HK-2 (cell line): Measurements from ENCODE around the gene PFN2.
A peak's percentile ranks its signal among the peaks of the same experiment; 100 is the strongest.
"Not testable (repeated sequence)": the region's sequence is repeated elsewhere in the genome, so short reads cannot be mapped to it uniquely, and the experiment has no call there.

Experiments used
- DNase-seq: peaks from one replicate; pipeline ENCODE4 v3.0.0-alpha.2; 2018; ENCODE audit not compliant: unreplicated experiment

PFN2 gene, protein sequence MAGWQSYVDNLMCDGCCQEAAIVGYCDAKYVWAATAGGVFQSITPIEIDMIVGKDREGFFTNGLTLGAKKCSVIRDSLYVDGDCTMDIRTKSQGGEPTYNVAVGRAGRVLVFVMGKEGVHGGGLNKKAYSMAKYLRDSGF

DNA sequence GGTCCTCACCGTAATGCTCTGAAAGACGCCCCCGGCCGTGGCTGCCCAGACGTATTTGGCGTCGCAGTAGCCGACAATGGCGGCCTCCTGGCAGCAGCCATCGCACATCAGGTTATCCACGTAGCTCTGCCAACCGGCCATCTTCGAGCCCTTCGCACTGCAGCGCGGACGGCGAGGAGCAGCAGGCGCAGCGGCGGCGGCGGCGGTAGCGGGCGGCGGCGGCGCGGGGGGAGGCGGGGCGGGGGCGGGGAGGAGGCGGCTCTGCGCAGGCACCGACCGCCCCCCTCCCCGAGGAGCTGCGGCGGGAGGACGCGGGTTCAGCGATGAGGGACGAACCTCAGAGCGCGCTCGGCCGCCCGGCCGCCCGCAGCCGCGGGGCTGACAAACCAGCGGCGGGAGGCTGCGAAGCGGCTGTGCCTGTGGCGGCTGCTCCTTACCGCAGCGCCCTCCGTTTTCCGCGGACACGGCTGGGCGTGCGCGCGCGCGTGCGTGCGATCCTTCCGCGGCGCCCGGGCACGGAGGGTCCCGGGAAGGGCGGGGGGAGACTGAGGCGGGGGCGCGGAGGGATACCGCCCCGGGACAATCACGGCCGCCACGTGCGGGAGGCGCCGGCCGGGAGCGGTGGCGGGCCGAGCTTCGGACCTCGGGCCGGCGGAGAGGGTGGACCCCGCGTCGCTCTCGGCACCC, at the start of gene PFN2:
Gene PFN2 (minus strand): TSS at position 180 of the 687 bp plus-strand sequence. CDS start 39 bp downstream, at position 141.
- peak; percentile 77 for DNase-seq

DNA sequence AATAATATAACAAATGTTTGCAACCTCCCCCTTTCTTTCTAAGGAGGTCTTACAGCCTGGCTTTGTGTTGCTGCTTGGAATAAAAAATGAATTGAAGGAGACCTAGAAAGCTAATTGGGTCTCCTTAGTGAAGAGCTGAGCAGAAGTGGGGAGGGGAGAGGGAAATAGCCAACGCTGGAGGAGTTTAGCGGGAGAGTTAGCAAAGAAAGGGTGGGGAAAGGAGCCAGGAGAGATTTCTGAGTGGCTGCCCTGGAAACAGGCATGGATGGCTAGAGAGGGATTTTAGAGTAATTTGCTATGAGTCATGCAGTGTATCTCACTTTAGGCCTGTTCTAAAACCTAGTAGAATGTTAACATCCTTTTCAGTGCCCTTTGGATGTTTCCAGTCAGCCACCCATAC, 45.2 kb upstream of the PFN2 start:
- DNase-seq, result no peak

DNA sequence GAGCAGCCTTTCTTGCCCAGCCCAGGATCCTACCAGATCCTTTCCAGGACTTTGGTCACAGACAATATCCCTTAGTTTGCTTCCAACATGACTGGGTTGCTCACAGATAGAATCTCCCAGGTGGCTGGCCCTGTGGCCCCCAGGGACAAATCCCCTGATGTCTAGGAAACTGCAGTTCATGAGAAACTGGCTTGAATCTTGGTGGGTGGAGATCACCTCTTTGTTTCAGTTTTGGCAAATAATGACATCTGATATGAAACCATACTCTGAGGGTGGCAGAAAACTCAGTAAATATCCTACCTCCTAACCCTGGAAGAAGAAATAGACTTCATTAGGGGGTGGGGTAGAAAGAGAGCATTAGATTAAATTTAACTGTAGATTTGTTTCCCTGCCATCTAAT, 44.1 kb upstream of the PFN2 start:
- DNase-seq, result no peak

DNA sequence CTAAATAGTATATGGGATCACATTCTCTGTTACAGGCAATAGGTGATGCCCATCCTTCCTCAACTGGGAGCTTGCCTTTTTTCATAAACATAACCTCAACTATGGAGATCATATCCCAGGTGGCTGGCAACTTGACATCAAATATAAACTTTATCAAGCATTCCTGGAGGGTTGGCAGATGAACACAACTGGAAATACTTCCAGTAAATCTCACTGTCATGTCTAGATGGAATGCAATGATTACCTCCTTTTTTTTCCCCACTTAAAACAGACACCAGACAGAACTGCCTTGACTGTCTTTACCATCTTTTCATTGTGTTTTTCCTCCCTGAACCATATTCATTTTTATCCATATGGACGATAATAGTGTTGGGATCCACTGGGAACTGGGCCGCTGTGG, 43.1 kb upstream of the PFN2 start:
- no peak for DNase-seq

DNA sequence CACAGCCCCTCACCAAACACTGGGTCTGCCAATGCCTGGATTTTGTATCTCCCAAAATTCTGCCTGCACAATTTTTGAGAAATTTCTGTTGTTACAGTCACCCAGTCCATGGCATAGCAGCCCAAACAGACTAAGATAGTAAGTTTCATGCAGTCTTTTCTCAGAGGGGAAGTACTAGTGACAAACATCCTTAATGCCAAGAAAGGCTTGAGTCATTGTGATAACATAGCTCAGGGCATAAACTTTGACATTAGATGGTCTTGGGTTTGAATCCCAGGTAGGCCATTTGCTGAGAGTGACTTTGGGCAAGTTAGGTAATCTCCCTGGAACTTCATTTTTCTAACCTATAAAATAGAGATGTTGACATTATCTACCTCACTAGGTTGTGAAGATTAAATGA, 36.1 kb upstream of the PFN2 start:
- DNase-seq, result no peak

DNA sequence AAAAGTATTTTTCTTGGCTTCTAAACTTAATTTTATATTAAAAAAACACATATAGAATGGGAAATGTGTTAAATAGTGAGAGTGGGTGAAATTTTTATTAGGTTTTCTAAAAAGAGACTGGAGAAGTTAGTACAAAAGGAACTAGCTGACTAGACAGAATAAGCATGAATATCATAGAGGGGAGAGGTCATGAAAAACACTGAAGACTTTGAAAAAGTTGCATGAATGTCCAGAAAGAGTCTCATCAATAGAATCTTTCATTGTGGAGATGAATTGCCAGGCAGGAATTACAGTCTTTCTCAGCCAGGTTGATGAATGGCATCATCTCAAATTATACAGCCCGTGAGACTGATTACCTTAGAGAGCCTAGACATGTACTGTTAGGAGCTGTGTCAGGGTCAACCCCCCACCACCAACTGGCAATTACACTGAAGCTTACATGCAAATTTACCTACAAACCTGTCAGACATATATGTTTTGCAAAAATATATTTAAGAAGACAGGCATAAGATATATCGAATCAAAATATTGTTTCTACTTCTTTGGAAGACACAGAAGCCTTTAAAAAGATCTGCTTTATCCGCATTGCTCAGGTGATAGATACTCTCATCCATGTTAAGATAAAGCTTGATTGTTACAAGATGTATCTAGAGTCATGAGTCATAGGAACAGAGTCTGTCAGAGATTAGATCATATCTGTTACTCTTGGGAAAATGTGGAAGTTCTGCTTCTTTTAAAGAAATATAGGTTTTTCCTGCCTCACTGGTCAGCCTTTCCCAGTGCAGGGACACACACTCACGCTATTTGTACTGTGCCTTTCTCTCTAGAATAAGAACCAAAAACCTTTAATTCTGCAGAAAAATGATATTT, 34.8 kb upstream of the PFN2 start:
- DNase-seq, result no peak

DNA sequence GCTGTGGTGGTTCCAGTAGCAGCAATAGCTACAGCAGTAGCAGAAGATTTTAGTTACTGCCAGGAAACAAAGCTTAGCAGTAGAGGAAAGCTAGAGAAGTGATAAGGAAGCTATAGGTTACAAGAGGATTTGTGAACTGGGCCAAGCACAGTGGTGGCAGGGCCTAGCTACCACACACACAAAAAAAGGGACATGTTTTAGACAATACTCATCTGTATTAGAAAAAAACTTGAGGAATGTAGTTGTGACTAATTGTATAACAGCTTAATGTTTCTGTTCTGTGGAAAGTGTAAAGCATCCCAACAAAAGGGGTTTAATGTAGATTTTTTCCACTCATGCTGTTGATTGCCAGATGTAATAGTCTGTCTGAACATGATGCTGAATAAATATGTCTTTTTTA, 29.9 kb upstream of the PFN2 start:
- DNase-seq, result no peak

DNA sequence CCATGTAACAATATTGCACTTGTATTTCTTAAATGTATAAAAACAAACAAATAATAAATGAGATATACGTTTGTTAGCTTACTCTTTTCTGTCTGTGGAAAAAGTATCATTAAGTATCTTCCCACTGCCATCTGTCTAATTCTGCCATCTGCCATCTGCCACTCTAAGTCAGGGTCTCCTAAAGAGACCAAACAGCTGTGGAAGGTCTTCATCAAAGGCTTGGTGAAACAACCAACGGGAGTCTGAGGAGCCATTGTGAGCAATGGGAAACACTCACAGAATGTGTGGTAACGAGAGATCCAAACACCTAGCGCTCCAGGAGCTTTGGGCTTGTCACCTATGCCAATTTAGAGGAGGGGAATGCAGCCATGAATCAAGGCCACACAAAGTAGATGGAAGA, 28.7 kb upstream of the PFN2 start:
- no peak for DNase-seq

DNA sequence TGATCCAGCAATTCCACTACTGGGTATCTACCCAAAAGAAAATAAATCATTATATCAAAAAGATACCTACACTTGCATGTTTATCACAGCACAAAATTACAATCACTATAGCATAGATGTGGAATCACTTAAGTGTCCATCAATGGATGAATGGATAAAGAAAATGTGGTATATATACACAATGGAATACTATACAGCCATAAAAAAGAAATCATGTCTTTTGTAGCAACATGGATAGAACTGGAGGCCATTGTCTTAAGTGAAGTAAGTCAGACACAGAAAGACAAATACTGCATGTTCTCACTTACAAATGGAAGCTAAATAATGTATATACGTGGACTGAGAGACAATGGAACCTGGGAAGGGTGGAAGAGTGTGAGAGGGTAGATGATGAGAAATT, 28.3 kb upstream of the PFN2 start:
- DNase-seq, result no peak

DNA sequence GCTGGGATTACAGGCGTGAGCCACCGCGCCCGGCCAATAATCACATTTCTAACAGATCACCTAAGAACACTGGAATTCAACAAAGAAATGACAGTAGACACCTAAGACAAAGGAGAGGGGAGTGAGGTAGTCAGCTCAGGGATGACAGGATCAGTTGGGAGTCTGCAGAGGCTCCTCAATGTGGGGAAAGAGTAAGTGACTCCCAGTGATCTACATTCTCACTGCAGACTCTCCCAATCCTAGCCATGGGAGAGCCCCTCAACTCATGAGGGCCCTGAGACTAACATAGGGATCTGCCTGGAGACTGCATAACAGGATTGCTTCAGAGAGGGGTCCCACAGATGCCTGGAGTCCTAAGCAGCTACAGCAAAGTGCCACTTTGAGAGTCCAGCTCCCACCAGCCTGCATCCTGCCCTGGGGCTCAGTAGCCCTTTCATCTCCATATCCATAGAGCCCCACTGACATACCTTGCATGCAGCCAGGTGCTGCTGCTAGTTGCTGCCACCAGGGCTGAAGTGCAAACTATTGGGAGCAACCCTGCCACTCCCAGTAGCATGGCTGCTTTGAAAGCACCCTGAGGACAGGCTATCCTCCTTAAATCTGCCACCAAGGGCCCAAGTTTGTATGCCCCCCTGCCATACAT, 21.8 kb upstream of the PFN2 start:
- DNase-seq, result no peak

DNA sequence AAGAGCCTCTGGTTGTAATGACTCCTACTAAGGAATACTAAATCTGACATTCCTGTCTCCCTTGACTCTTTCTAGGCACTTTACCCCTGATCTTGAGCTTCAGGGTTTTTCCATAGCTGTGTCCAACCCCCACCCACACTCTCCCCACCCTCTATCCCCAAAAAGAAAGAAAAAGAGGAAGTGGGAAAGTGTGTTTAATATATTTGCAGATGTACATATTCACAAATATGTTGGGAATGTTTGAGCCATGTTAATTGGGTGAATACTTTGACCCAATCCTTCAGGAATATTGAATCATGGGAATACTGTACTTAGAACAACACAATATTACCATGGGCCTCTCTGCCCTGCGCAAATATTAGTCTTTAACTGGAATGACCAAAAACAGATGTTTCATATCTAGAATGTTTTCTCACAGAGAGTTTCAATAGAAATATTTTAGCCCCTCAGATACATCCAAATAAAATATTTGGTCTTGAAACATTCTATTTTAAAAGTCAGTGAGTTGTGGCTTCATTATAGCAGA, 19.8 kb upstream of the PFN2 start:
- no peak for DNase-seq

DNA sequence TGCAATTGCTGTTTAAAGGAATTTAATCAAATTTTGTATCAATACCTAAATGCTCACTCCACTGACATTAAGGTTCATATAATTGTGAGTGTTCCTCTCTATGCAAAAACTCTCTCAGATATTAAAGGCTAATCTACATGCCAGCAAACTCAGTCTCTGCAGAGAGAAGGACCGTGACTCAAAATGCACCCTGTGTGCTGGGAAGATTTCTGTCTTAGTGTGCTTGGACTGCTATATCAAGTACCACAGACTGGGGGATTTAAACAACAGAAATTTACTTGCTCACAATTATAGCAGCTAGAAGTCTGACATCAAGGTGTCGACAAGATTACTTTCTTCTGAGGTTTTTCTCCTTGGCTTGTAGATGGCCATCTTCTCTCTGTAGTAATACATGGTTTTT, 18.6 kb upstream of the PFN2 start:
- no peak for DNase-seq

DNA sequence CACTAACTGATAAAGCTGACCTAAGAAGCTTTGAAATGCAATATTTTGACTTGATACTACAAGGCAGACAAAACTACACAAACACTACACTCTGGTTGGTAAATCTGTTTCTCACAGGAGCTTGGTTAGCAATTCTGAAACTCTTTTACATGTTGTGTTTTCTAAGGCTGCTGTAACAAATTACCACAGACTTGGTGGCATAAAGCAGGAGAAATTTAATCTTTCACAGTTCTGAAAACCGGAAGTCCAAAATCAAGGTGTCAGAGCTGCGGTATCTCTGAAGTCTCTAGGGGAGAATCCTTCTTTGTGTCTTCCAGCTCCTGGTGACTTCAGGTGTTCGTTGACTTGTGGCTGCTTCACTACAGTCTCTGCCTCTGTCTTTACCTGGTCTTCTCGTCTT, 12.9 kb upstream of the PFN2 start:
- DNase-seq, result no peak

DNA sequence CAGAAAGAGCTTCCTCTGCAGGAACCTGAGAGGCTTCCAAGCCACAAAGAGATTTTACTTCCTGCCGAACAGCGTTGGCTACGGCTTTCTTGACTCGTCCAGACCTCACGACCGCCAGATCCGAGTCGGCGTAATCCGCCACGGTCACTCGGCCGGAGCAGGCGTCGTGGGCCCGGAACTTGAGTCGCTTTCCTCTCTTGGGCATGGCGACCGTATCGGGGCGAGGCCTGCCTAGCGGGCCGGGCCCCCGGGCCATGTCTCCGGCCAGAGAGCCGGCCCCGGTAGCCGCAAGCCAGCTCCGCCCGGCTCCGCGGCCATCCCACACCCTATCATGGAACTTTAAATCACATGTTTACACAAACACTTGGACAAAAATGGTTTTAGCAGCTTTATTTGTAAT, 12.4 kb upstream of the PFN2 start:
- DNase-seq, result not testable (repeated sequence)

DNA sequence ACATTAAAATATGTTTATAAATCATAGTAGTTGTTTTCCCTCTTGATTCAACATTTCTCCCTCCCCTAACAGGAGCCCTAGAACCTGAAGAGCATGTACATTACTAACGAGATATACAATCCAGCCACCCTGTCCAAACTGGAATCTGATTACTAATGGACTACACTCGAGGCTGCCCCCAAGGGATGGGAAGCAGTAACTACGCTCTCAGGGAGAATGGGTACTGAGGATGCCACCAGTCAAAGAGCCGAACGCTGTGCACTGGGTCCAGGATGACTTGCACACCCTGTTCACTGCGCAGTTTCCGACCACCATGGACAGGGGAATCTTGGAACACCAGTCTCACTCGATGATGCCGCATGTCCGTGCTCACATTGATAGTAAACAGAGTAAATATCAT, 11.3 kb upstream of the PFN2 start:
- not testable (repeated sequence) for DNase-seq

DNA sequence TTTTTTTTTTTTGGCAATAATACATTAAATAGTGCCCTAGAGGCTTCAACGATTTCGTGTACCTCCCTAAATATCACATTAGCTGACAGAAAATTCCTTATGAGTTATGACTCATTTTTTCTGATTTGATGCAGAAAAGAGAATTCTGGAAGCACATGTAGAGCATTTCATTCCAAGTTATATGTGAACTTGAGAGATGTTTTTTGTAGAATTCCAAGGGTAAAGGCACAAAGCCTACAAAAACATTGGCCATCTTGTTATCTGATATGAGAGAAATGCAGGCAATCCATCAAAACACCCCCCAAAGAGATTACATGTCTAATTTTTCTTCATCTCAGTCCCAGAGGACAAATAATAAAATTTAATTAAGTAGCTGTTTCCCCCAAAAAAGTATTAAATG, 6.7 kb upstream of the PFN2 start:
- DNase-seq, result no peak

DNA sequence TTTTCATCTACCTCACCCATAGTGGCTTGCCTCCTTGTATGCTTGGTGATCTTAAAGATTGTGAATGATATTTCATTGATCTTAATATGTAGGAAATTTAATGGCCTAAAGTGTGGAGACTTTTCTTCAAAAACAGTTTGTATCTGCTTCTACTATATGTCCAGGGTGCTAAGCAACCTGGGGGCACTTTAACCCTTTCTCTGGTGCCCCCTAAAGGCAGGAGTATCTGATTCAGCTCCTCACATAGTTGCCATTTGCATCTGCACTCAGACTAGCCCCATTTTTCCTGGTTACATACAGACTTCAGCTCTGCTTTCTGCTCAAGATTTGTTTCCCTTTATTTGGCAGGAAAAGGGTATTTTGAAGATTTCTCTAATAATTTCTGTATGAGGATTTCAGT, 5.2 kb upstream of the PFN2 start:
- no peak for DNase-seq

DNA sequence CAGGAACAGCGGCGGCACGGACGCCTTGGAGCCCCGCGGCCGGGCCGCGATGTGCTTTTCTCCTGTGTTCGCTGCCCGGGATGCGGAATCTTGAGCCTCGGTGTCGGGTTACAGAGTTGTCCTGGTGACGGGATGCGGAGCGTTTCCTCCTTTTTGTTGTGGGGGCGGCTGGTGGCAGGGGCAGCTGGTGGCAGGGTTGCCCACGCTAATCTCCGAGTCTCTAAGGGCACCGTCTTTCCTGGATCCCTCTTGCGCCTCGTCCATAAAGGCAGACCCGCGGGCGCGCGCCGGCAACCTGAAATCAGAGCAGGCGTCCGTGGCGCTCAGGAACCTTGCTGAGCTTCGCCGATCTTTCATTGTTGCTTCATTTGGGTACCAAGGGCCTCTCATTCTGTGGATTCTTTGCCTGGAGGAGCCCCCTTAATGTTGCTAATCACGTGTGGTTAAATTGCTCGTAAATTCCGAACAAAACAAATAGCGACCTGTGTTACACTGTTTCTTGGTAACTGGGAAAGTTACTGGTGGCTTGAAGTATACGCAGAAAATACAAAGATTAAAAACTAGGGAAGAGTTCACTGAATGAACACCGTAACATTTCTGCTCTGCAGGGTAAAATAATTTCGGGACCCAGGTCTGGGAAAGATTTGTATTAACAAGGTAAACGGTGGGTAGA, 844 bp upstream of the PFN2 start:
- peak; percentile 76 for DNase-seq

DNA sequence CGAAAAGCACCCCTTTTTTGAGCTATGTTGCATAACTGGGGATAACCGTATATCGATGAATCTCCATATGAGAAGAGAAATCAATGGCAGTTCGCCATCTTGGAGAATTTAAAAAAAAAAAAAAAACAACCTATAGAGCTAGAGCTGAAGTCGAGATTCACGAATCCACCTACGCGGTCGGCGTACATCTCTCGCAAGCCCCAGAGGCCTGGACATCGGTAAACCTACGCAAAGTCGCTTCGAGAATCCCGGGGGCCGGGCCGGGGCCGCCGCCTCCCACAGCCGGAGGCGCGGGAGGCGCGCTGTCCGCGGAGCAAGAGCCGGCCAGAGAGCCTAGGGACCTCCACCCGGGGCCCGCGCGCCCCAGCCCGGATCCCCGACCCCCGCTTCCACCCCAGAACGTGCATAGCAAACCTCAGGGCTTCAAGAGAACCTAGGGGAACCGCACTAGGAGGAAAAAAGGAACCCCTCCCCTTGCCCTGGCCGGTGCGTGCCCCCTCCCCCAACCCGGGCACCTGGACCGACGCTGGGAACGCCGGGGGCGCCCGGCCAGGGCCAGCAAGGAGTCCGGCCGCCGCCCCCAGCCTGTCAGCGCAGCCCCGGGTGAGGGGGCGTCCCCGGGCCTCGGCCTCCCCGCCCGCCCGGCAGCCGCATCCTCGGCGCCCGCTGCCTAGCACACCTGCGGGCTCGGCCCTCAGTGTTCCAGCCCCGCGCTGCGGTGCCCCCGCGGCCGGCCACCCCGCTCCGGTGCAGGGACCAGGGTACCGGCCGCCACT, 567 bp downstream of the PFN2 start:
- peak; percentile 84 for DNase-seq

DNA sequence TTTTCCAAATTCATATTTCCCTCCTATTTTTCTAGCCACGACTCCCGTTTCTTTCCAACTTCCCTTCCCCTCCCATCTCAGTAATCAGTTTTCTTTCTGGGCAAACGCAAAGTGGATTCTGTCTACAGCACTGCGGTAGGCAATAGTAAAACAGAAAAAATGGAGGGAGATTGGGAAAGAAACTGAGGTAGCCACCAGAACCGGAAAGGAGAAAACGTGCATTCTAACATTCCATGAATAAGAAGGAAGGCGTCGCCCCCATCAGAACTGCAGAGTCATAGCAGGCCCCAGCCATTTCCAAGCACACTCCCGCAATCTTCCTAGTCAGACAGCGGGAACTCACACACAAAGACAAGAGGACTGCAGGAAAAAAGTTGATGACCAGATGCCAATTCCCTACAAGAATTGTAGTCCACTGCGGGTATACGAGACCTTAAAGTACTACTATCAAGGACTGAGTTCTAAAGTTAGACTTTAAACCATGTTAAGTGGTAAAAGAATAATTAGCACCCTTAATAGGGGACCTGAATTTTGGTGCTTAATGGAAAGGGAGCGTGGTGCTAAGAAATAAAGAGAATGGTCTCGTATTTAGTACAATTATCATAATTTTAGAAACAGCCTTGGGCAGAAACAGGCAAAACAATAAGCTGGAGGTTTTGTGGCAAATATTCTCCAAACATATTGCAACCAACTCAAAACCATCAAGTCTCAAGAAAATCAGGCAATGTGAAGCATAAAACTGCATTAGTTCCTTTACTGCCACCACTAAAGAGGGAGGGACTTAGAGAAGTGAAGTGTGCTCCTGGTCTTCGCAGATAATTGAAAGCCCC, 1.4 kb downstream of the PFN2 start:
- peak; percentile 76 for DNase-seq
